ENCODE results near the gene YWHAH.
A peak's percentile ranks its signal among the peaks of the same experiment; 100 is the strongest.

The YWHAH gene

DNA sequence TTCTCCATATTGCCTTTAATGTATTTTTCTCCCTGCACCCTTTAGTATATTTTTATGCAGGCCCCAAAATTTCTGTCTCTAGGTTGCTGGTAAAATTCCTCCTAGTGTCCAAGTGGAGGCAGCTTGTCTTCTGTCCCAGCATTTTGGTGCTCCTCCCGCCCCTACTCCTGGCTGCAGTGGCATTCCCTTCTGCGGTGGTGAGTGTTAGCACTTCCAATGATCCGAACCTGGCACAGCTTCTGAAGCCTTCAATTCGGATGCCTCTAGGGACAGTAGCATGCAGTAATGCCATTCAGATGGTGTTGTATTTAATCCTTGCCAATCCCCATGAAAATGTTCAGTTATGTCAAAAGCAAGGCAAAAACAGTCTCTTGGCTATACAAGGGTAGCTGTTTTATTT, 5.9 kb downstream of the YWHAH start:
- DNase-seq (ENCODE audit: low spot score), result no peak

DNA sequence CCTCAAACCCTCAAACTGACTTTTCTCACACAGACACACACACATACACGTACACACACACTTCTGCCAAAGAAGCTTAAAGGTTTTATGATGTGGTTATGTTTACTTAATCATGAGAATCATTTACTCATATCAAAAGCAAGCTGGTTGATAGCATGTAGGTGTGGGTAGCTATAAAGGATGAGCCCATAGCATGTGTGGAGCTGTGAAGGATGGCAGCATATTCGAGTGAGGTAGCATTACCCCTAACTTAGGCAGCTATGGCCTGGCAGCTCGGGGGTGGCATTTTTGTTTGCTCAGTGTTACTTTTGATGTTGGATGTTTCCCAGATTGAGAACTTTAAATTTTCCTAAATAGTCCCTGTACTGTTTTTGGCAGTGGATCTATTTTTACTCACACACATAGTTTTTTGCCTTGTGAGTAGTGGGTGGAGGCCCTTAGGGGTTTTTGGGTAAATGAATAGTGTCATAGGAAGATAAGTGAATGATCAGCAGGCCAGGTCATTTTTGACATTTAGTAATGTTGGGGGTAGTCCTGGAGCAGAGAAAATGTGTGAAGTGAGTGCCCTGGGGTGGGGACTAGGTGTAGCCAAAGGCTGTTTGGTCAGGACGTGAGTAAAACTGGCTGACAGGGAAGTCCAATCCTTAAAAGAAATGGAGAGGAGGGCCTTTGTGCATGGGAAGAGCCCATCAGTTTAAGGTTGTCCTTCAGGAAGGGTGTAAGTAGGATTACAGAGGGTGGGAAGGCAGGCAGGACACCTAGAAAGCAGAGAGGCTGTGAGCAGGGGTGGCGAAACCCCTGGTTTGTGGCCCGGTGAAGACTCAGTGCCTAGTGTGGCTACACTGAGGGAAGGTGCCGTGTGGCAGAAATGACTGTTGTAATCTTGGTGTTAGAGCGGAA, 7.1 kb downstream of the YWHAH start:
- DNase-seq (ENCODE audit: low spot score), result no peak

DNA sequence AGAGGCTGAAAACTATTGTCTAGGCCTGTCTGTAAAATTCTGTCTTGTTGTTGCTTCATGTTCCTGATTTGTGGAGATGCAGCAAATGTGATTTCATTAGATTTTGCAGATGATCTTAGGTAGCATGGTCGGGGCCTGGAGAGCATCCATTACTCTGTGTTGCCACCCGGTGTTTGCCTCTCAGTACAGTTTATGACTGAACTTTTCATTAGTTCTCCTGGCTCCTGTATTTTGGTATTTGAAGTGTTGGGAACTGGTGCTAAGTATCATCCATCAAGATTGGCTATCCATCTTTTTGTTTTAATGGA, 7.7 kb downstream of the YWHAH start:
- no peak for DNase-seq (ENCODE audit: low spot score)

DNA sequence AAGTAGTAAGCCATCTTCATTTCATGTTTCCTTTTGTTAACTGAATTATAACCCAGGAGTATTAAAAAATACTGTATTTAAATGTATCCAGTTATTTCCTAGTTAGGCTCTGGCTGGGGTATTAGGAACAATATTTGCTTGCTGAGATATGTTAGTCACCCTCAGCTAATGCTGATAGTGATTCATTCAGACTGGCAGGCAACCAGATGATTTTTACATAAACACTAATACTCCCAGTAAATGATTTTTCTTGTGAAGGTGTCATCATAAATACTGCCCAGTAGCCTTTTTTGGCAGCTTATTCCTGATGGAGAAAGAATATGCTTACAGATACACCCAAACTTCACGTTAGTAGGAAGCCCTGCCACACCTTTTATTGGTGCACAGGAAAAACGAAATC, 8.1 kb downstream of the YWHAH start:
- peak; percentile 57 for DNase-seq (ENCODE audit: low spot score)

DNA sequence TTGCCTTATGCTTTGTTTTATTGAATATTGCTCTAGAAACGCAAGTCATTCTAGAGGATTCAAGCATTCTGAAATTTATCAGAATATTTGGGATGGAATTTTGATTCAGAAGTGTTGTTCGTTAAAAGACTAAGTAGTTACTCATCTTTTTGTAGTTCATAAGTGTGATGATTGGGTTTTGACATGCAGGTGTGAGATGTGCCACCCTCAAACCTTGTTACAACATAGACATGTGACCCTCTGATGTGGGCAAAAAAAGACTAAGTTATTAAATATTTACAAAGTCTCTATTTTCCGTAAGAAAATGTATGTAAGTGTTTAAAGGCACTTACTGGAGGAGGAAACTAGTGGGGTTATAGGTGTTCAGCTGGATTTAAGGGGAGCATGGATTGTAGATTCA, 8.9 kb downstream of the YWHAH start:
- no peak for DNase-seq (ENCODE audit: low spot score)

DNA sequence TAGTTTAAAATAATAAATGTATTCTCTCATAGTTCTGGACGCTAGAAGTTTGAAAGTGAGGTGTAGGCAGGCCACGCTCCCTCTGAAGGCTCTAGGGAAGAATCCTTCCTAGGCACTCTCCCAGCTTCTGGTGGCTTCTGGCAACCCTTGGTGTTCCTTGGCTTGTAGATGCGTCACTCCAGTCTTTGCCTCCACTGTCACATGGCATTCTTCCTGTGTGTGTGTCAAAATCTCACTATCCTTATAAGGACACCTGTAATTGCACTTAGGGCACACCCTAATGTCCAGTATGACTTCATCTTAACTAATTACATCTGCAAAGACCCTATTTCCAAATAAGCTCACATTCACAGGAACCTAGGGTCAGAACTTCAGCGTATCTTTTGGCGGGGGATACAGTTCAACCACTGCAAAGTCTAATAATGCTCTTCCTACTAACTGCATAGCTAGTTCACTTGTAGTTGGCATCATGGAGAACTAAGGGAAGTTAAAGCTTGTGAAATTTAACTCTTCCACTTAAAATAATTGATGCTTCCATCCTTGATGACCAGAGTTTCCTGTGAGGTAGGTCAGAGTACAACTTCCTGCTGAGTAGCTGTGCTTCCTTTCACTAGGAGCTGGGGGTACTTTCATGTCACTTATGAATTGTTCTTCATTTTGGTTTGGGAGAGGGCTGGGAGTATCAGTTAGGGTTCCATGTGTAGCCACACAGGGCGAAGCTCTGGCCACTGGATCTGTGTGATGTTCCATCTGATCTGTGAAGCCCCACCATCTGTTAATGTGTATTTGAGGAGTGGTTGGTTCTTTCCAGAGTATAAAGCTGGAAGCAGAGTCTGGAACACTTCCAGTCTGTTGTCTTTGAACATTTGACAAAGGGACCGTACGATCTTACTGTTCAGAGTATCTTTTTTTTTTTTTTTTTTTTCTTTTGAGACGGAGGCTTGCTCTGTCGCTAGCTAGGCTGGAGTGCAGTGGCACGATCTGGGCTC, 10.5 kb downstream of the YWHAH start:
- no peak for DNase-seq (ENCODE audit: low spot score)

DNA sequence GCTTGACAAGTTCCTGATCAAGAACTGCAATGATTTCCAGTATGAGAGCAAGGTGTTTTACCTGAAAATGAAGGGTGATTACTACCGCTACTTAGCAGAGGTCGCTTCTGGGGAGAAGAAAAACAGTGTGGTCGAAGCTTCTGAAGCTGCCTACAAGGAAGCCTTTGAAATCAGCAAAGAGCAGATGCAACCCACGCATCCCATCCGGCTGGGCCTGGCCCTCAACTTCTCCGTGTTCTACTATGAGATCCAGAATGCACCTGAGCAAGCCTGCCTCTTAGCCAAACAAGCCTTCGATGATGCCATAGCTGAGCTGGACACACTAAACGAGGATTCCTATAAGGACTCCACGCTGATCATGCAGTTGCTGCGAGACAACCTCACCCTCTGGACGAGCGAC, 12.0 kb downstream of the YWHAH start:
- DNase-seq (ENCODE audit: low spot score), result no peak

DNA sequence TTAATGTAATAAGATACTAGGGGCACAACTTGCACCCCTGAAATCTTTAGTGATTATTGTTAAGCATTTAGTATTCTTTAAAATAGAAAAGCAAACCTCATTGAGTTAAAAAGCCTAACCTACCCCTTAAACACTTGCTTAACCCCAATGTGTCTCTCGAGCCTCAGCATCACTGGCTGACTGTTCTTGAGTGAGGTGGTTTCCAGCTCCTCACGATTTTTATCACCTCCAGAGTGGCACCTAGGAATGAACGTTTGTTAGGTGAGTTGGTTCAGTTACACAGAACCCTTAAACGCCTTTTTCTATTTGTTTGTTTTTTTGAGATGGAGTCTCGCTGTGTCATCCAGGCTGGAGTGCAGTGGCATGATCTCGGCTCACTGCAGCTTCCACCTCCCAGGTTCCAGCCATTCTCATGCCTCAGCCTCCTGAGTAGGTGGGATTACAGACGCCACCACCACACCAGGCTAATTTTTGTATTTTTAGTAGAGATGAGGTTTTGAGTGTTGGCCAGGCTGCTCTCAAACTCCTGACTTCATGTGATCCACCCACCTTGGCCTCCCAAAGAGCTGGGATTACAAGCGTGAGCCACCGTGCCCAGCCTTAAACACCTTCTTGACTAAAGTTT, 13.7 kb downstream of the YWHAH start:
- no peak for DNase-seq (ENCODE audit: low spot score)

DNA sequence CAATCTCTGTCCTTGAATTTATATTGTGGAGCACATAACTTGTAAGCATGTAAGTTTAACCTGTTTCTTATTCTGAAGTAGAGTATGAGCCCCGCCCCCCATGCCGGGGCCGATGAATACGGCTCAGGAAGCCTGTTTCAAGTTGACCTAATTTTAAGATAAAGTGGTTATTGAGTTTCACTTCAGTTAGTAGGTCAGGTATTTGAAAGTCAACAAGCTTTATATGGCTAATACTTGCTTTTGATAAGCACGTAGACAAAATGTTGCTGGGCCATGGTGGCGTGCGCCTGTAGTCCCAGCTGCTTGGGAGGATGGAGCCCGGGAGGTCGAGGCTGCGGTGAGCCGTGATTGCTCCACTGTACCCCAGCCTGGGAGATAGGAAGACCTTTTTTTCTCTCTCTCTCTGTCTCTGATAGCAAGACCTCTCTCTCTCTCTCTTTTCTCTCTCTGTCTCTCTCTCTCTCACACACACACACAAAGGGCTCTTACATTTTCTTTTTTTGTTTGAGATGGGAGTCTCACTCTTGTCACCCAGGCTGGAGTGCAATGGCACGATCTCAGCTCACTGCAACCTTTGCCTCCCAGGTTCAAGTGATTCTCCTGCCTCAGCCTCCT, 14.4 kb downstream of the YWHAH start:
- DNase-seq (ENCODE audit: low spot score), result no peak

DNA sequence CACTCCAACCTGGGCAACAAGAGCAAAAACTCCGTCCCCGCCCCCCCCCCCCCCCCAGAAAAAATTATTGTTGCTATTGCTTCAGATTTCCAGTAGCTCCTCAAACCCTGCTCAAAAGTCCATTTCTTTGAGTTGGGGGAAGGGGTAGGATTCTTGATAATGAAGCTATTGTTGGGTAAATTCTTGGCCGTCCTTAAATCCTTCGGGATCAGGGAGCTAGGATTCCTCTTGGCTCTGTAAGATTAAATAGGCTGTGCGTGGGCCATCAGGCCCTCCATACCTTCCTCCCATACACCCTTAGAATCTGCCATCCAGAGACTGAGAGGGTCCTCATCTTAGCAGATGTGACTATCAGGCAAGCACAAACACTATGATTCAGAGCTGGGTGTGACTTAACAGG, 16.4 kb downstream of the YWHAH start:
- DNase-seq (ENCODE audit: low spot score), result peak; percentile 77

DNA sequence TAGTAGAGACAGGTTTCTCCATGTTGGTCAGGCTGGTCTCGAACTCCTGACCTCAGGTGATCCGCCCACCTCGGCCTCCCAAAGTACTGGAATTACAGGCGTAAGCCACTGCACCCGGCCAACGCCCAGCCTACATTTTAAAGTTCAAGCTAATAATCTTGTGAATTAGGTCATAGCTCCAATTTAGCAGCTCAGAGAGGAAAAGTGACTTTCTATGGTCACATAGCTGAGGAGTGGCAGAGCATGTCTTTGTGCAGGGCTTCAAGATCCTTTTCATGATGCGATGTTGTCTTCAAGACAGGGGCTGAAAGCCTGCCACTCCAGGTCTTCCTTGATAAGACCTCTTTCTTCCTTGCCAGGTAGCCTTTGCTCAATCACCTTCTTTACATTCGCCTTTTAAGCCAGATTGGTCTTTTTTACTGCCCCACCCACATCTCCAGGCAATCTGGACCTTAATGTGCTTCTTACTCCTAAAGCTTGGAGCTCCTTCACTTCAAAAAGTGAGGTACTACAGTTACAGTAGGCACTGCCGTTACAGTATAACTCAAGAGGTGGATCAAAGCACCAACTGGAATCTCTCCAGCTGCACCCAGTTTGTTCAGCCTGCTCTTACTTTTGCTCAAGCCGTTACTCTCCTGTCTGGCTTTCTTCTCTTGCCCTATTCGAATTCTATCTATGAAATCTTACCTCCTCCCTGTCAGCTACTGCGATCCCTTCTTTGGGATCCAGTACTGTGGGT, 18.2 kb downstream of the YWHAH start:
- DNase-seq (ENCODE audit: low spot score), result no peak

DNA sequence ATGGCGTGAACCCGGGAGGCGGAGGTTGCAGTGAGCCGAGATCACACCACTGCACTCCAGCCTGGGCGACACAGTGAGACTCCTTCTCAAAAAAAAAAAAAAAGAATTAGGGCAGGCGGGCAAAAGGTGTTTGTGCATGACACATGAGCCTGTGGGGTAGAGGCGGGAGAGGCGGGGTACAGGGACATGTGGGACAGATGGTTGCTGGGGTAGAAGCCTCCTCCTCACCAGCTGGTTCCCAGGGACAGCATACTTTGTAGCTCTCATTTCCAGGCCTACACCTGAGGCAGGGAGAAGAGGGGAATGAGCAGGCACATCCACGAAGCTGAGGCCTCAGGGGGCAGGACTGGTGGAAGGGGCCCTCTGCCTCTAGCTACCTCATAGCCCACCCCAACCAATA, 23.7 kb downstream of the YWHAH start:
- no peak for DNase-seq (ENCODE audit: low spot score)

DNA sequence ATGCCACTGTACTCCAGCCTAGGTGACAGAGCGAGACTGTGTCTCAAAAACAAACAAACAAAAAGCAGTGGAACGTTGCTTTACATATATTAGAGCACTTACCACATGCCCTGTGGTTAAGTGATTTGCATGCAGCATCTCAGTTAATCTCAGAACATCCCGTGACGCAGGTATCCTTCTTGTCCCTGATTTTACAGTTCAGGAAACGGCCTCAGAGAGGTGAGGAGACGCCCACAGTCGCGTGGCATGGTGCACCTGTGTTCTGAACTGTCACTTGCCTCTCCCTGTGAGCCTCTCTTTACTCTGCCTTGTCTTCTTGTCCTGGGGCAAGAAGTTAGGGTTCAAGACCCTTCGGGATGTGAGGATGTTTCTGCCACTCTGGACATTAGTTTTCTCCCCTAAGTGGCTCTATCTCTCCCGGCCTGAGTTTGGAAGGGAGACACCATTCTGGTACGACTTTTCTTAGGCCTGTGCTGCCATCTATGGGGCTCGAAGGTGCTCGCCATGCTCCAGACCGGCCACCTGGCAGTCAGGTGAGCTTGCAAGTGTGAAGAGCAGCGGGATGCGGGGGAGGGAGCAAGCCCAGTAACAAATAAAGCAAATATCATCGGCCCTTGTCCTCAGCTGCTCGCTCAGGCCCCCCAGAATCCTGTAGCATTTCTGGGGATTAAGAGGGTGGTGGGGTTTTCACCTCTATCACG, 25.6 kb downstream of the YWHAH start:
- peak; percentile 77 for DNase-seq (ENCODE audit: low spot score)

DNA sequence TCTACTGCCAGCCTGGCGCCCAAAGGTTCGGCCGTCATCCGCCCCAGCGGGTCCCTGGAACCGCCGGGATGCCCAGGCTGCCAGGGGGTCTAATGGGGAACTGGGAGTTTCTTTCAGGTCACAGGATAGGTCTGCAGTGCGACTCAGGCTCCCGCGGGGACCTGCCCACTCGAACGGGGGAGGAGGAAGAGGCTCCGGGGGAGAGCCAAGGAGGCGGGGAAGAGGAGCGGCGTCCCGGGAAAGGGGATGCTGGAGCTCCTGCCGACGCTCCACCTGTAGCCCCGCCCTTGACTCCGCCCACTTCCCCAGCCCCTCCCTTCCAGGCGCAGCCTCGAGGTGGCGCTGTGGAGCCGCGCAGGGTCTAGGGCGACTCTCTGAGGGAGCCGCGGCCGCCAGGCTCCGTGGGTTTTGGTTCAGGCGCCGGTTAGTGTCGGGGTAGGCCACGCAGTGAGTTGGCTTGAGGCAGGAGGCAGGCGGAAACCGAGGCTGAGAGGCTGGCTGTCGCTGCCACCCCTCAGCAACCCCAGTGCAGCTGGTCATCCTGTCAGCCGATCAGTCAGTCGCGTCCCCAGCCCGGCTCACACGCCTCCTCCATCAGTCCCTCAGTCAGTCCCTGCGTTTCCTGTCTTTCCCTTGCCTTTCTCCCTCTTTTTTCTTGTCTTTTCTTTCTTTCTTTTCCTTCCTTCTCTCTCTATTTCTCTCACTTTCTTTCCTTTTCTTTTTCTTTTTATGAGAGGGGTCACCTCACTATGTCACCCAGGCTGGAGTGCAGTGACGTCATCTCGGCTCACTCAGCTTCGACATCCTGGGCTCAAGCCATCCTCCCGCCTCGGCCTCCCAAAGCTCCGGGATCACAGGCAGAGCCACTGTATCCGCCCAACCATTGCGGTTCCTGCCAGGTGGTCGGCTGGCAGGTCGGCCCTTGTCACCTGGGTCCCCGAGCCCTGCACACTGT, 26.4 kb downstream of the YWHAH start:
- DNase-seq (ENCODE audit: low spot score), result peak; percentile 91

DNA sequence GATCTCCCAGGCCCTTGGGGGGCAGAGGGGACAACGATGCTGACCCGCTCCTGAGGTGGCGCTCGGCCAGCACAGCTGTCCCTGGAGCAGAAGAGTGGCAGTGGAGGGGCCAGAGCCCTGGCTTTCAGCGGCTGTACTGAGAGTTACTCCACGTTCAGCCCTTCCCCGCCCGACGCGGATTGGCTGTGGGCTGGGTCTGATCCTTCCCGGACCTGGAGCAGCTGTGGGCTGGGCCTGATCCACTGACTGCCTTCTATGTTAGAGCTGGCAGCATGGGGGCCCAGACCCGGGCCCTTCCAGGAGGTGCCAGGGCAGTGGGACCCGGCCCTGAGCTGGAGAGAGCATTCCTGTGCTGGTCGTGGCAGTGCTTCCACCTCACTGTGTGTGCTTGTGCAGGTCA, 27.8 kb downstream of the YWHAH start:
- no peak for DNase-seq (ENCODE audit: low spot score)

DNA sequence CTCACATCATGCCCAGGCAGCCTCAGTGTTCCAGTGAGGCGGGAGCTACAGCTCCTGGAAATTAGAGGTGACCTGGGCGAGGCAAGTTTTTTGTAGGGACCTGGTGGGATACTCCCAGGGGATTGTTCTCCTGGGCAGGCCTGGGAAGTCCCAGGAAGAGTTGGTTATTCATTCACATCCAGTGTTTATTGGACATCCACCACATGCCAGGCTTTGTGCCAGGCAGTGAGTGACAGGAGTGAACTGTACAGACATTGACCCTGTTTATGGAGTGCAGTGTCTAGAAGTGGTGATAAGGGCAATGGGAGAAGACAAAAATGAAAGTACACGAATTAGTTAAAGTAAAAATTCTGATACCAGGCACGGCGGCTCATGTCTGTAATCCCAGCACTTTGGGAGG, 29.4 kb downstream of the YWHAH start:
- DNase-seq (ENCODE audit: low spot score), result no peak

DNA sequence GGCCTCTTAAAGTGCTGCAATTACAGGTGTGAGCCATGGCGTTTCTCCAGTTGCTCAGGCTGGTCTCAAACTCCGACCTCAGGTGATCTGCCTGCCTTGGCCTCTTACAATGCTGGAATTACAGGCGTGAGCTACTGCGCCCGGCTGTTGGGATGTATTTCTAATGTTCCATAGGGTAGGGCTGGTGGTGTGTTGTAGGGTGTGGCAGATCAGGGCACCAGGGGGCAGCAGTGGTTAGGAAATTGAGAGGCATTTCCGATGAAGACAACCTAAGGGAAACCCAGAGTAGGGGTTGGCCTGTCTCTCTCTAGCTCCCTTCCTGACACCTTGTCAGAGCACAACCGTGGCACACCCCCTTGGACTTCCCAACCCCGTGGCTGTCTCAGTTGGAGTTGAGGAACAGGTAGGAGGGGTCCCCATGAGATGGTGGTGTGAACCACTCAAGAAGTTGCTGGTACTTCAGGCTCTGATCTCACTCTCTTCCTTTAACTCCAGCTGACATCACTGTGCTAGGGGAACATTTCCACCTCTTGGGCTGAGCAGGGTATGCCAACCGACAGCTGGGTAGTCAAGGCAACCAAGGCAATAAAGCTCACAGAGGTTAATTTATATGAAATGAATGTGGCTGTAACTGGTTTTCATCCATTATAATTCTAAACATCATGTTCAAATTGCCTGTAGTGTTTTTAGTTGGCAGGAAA, 33.0 kb downstream of the YWHAH start:
- peak; percentile 89 for DNase-seq (ENCODE audit: low spot score)

DNA sequence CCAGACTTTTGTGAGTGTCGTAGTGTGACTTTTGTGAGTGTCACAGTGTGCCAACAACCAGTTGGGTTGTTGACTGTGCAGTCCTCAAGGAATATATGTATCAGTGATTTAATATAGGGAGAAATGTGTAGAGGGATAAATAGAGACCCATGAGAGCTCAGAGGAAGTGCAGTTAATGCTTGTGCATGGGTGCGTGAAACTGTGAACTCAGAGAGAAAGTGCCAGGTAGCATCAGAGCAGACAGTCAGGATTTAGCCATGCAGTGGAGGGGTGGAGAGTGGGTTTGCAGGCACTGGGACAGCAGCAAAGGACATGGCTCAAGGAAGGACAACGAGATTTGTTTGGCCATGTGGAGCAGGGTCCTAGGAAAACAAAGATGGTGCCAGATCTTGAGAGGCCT, 33.6 kb downstream of the YWHAH start:
- no peak for DNase-seq (ENCODE audit: low spot score)

DNA sequence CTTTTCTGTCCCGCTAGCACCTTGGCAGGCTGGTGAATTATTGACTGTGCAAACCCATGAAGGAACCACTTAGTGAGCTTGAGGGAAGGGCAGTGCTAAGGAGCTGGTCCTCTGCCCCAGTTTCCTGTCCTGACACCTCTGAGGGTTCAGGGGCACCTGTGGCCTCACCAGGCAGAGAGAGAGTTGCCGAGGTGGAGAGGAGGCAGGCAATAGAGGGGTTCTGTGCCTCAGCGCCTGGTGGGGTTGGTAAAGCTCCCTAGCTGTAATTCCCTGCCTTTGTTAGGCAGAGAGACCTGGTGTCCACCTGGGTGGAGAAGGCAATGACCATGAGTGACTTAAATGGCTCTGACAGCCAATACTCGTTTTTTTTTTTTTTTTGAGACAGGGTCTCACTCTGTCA, 36.3 kb downstream of the YWHAH start:
- DNase-seq (ENCODE audit: low spot score), result no peak
